Sigmoid colon (tissue), 4 donors: ENCODE results near the gene ZNF562.

Experiments
- EP300 ChIP-seq, 4 donors: sonication (generic); formaldehyde crosslinking; IDR thresholded peaks; one replicate each; pipeline ENCODE4 v1.6.1; 2017; ENCODE audit warnings: antibody characterized with exemption in 4 of 4
- POLR2A ChIP-seq, 2 donors: fragments of 450-650 bp; IDR thresholded peaks; one replicate each; pipeline ENCODE4 v1.6.1; 2016; ENCODE audit warnings: antibody characterized with exemption in 2 of 2, mild to moderate bottlenecking in 2 of 2, moderate library complexity in 2 of 2
- POLR2AphosphoS5 ChIP-seq, 4 donors: sonication (generic); formaldehyde crosslinking; IDR thresholded peaks; one replicate each; pipeline ENCODE4 v1.6.1; 2017; ENCODE audit warnings: antibody characterized with exemption in 4 of 4
- TF ChIP-seq, protein P1 (sequence below), 4 experiments: fragments of 450-650 bp in 3 of 4; fragments of 200-600 bp in 1 of 4; IDR thresholded peaks; one replicate each; pipeline ENCODE4 v1.5.1; 2016 to 2019; ENCODE audit warnings: antibody characterized with exemption in 4 of 4, mild to moderate bottlenecking in 3 of 4, moderate library complexity in 2 of 4

DNA sequence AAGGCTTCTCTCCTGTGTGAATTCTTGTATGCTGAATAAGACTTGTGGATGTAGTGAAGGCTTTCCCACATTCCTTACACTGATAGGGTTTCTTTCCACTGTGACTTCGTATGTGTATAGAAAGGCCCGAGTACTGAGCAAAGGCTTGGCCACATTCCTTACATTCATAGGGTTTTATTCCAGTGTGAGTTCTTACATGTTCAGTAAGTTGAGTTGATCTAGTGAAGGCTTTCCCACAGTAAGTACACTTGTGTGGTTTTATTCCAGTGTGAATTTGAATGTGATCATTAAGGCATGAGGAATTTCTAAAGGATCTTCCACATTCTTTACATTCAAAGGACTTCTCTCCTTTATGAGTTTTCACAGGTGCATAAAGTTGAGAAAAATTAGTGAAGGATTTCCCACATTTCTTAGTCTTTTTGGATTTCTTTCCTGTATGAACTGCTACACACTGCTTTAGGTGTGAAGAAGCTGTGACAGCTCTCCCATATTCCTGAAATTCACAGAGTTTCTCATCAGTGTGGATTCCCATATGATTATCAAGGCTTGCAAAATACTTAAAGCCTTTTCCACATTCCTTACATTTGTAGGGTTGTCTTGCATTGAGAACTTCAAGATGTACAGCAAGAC is 64.3 kb downstream of the ZNF562 start:
- TF ChIP-seq POLR2AphosphoS5 (IDR thresholded peaks at IDR 0.05) = no peak
- TF ChIP-seq, protein P1, sequence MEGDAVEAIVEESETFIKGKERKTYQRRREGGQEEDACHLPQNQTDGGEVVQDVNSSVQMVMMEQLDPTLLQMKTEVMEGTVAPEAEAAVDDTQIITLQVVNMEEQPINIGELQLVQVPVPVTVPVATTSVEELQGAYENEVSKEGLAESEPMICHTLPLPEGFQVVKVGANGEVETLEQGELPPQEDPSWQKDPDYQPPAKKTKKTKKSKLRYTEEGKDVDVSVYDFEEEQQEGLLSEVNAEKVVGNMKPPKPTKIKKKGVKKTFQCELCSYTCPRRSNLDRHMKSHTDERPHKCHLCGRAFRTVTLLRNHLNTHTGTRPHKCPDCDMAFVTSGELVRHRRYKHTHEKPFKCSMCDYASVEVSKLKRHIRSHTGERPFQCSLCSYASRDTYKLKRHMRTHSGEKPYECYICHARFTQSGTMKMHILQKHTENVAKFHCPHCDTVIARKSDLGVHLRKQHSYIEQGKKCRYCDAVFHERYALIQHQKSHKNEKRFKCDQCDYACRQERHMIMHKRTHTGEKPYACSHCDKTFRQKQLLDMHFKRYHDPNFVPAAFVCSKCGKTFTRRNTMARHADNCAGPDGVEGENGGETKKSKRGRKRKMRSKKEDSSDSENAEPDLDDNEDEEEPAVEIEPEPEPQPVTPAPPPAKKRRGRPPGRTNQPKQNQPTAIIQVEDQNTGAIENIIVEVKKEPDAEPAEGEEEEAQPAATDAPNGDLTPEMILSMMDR (IDR thresholded peaks at IDR 0.05) = no peak
- no peak for TF ChIP-seq POLR2A (IDR thresholded peaks at IDR 0.05)
- no peak for TF ChIP-seq EP300 (IDR thresholded peaks at IDR 0.05)
